ENCODE measurements around the gene MEMO1.
"Not testable (repeated sequence)": the region's sequence is repeated elsewhere in the genome, so short reads cannot be mapped to it uniquely, and the experiment has no call there.

Gene MEMO1

DNA sequence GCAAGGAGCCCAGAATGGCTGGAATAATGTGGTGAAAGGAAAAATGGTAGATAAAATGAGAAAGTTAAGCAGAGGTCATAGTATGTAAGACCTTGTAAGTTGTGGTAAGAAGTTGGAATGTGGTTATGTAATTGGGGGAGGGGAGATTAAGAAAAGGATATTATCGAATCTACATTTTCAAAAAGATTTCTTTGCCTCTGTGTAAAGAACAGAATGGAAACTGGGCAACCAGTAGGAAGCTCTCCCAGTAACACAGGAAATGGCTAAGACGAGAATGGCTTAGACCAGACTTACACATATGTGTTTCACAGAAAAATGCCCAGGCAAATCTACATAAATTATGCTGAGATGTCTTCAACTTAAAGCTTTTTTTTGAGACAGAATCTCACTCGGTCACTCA, 13.2 kb downstream of the MEMO1 start:
- DNase-seq = no peak

DNA sequence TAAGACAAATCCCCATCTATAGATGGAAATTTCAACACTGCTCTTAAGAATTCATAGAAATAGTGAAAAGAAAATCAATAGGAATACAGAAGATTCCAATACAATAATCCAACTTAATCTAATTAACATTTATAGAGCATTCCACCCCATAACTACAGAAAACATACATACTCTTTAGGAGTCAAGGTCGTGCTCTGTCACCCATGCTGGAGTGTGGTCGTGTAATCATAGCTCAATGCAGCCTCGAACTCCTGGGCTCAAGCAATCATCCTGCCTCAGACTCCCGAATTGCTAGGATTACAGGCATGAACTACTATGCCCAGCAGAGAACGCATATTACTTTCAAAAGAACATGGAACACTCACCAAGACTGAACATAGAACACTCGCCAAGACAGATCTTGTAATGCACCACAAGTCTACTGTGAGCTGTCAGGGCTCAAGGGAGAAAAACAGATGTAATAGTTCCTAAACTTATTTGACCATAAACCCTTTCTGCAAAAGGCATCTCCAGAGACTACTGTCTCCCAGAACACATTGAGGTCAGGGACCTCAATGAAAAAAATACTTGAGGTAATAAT, 14.1 kb downstream of the MEMO1 start:
- no peak for DNase-seq

DNA sequence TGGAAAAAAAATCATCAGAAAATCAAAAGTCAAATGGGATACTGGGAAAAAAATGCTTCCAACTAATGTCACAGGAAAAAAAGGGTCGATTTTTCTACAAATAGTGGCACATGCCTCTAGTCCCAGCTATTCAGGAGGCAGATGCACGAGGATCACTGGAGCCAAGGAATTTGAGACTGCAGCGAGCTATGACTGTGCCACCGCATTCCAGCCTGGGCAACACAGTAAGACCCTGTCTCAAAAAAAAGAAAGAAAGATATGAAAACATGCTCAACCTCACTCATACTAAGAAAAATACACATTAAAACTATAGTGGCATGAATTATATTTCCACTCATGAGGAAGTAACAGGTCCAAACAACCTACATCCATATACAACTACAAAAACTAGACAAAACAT, 17.9 kb downstream of the MEMO1 start:
- no peak for DNase-seq

DNA sequence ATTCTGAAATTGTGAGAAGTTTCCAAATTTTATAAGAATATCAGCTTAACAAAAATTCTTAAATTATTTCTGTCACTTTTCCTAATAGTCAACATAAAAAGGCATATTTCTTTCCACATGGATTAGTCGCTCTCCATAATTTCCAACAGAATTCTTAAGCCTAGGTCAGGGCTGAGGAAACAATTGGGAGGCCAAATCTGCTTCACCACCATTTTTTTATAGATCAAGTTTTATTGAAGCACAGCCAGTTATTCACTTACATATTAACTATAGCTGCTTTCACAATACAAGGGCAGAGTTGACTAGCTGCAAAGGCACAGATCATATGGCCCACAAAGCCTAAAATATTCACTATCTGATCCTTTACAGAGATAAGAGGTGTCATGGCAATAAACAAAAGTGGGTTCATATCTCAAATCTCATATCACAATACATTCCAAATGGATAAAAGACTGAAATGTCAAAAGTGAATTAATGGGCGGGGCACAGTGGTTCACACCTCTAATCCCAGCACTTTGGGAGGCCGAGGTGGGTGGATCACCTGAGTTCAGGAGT, 18.7 kb downstream of the MEMO1 start:
- DNase-seq = no peak

DNA sequence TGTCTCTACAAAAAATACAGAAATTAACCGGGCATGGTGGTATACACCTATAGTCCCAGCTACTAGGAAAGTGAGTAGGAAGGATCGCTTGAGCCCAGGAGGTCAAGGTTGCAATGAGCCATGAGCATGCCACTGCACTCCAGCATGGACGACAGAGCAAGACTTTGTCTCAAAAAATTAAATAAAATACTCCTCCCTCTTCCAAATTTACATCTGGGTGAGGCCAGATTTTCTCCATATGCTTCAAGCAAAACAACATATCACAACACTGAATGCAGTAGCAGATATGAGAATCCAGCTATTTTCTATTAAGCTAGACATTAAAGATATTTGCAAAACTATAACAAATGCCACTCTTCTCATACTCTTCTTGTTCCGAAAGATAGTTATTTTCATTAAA, 20.9 kb downstream of the MEMO1 start:
- DNase-seq = no peak

DNA sequence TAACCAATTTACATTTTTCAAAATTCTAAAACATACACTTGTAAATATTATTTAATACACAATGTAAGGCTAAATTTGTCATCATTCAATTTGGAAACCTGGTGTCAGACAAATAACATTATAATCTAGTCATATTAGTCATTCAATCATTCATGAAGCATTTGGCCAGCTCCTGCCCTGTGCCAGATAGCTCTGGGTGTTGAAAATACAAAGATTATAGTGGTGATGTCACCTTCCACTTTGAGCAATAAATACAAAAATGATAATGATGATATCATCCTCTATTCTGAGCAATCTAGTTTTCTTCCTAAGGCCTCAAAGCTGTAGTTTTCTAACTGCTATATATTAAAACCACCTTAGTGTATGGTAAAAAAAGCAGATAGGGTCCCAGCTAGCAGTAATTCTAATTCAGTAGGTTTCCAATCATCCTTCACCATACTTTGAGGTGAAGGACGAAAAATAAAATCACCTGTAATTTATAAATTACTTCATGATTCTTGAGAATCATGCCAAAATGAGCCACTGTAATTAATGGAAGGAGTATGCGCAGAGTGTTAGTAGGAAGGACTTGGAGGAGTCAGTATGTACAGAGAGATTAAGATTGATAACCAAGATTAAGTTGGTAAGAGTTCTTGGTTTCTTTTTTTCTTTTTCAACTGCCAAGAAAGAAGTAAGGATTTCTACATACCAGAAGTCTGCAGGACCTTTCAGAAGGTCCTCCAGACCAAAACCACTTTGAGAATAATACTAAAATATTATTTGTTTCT, 23.2 kb downstream of the MEMO1 start:
- DNase-seq = no peak

DNA sequence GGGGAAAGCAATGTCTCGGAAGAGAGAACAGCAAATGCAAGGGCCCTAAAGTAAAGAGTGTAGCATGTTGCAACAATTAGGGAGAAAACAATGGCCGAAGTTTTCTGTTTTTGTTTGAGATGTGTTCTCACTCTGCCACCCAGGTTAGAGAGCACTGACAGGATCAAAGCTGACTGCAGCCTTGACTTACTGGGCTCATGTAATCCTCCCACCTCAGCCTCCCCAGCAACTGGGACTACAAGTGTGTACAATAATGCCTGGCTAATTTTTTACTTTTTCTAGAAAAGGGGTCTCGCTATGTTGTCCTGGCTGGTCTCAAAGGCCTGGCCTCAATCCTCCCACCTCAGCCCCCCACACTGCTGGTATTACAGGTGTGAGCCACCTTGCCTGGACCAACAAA, 23.9 kb downstream of the MEMO1 start:
- DNase-seq = no peak

DNA sequence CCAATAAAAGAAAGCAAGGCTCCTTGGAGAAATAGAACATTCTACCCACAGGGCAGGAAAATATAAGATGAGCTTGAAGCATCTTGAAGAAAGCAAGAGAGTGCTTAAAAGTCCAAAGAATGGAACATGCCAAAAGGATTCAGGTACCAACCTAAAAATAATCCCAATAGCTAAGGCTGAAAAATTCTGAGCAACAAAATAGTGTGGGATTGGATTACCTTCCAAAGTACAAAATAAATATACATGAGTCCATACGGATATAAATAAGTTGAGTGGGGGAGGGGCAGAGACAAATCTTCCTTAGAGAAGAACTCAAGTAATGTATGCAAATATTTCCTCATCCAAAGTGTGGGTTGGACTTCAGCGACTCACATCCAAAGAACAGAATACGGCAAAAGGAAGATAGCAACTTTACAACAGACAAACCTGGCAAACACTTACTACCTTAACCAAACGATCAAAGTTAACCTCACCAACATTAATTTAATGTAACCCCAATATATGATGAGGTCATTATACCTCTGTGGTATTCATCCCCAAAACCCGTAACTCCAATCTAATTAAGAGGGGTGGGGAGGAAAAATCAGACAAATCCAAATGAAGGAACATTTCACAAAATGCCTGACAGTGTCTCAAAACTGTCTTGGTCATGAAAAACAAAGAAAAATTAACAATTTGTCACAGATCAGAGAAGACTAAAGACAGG, 26.9 kb downstream of the MEMO1 start:
- DNase-seq = no peak

DNA sequence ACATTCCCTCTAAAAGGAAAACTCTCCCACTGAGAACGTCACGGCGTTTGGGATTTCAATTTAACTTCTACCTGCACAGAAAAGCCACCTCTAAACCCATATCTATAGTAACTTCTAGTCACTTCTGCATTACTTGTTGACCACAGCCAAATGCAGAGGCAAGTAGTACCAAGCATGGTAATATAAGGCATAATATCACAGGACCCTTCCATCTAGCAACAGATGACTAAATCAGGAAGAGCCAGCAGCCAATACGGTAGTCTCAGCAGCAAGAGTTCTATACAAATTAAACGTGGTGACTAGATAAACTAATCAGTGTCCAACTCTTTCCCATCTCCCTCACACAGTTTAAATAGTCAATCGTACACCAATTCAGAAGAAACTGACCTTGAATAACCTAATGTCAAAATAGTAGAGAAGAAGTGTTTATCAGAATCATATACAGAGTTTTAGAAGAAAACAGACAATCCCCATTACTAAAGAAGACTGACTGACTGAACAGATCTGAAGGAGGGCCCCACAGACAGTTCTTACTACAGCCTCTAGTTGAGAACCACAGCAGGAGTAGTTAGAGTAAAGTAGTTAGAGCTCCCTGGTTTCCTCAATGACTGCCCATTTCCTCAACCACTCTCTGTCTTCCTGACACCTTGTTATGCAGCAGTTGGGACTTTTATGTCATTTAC, 30.0 kb downstream of the MEMO1 start:
- peak in 1 of 2 experiments; percentile 76 for DNase-seq

DNA sequence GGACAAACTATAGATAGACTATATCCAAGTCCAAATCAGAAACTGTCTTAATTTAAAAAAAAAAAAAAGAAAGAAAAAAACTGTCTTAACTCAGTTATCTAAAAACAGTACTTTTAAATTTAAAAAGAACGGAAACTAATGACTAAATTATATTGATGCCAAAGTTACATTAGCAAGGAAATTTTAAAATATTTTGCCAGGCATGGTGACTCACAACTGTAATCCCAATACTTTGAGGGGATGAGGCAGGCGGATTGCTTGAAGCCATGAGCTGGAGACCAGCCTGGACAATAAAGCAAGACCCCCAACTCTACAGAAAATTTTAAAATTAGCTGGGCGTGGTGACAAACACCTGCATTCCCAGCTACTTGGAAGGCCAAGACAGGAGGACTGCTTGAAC, 30.9 kb downstream of the MEMO1 start:
- DNase-seq = no peak

DNA sequence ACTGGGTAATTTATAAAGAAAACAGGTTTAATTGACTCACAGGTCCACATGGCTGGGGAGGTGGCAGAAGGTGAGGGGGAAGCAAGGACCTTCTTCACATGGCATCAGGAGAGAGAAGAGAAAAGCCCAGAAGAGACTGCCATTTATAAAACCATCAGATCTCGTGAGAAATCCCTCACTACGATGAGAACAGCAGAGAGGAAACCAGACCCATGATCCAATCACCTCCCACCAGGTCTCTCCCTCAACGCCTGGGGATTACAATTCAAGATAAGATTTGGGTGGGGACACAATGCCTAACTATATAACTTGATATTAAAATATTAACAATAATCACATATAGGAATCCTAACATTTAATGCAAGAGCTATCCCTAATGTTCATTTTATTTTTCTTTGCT, 31.8 kb downstream of the MEMO1 start:
- no peak for DNase-seq

DNA sequence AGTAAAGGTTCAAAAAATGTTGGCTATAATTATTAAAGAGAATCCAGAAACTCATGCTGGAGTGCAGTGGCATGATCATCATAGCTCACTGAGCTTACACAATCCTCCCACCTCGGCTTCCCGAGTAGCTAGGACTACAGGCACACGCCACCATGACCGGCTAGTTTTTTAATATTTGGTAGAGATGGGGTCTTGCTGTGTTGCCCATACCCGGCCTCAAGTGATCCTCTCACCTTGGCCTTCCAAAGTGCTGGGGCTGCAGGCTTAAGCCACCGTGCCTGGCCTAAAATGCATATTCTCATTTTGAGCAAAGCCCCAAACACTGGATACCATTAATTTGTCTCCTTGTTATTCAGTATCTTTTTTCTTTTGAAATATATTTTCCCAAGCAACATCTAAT, 32.4 kb downstream of the MEMO1 start:
- no peak for DNase-seq

DNA sequence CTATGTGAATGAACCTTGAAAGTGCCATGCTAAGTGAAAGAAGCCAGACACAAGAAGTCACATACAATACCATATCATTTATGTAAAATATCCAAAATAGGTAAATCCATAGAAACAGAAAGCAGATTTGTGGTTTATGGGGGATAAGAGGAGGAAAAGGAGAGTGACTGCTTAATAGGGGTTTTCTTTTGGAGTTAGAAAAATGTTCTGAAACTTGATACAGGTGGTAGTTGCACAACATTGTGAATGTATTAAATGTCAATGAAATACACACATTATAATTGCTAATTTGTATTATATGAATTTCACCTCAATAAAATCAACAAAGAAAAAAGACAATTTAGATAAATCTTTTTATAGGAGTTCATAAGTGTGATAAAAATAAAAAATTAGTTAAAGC, 37.1 kb downstream of the MEMO1 start:
- DNase-seq = no peak

DNA sequence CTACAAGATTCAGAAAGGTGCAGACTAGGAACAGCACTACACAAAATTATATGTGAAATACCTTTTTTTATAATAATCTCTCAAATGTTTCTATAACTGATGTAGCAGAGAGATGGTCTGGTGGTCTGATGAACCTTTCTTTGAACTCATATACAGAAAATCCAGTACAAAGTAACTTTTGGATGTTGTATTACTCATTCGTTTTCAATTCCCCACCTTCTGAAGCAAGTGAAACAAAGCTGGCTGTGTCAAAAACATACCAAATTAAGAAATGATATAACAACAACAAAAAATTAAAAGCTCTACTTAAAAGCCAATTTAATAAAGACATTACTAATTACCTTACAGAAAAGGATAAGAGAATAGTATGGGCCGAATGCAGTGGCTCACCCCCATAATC, 38.7 kb downstream of the MEMO1 start:
- no peak for DNase-seq

DNA sequence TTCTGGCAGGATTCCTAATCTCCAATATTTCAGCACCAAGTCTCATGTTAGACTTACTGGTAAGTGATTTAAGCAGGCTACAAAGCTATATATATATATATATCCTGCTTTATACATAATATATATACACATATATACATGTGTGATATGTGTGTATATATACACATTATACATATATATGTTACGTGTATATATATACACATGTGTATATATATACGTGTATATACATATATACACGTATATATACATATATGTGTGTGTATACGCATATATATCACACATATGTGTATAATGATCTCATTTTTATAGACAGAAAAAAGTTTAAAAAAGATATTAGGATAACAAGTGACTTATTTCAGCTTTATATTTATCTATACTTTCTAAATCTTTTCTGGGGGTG, 41.6 kb downstream of the MEMO1 start:
- no peak for DNase-seq

DNA sequence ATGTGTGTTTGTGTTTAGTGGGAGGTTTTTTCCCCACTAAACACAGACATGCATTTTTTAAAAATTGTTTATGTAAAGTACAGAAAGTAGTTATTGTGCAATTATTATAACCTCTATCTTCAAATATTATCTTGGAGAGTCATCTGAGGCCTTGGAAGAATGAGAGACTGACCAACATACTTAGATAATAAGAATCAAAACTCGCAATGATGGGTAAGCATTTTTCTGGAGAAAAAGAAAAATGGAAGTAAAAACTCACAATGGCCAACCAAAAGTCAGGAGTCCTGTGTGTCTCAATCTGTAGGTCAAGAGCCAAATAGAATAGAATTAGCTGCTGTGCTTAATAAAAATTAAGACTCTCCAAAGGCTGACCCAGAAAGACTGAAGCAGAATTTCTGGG, 43.0 kb downstream of the MEMO1 start:
- no peak for DNase-seq

DNA sequence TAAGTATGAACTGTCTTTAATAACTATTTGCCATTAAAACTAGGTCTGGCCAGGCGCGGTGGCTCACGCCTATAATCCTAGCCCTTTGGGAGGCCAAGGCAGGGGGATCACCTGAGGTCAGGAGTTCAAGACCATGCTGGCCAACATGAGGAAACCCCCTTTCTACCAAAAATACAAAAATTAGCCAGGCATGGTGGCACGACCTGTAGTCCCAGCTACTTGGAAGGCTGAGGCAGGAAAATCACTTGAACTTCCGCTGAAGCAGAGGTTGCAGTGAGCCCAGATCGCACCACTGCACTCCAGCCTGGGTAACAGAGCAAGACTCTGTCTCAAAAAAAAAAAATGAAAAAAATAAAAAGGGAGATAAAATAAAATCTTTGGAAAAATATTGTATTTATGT, 44.4 kb downstream of the MEMO1 start:
- DNase-seq = not testable (repeated sequence)

DNA sequence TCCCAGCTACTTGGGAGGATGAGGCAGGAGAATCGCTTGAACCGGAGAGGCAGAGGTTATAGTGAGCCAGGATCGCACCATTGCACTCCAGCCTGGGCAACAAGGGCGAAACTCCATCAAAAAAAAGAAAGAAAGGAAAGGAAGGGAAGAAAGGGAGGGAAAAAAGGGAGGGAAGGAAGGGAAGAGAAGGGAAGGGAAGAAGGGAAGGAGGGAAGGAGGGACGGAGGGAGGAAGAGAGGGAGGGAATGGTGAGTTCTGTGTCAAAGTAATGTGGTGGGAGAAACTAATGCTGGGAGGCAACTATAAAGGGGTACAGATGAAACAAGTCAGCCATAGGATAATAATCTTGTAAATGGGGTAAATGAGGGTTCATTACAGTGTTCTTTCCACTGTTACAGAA, 45.7 kb downstream of the MEMO1 start:
- no peak for DNase-seq

DNA sequence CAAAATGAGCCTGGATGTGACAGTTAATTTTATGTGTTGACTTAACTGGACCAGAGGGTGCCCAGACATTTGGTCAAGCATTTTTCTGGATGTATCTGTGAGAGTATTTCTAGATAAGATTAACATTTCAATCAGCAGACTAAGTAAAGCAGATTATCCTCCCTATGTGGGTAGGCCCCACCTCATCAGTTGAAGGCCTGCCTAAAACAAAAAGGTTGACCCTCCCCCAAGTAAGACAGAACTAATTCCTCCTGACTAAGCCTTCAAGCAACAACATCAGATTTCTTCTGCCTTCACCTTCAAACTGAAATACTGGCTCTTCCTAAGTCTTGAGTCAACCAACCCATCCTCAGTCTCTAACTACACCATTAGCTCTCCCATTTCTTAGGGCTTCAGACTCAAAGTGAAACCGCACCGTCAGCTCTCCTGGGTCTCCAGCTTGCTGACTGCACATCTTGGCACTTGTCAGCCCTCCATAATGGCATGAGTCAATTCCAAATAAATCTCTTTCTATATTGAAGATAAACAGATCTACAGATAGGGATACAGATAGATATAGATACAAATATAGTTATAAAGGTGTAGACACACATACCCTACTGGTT, 47.9 kb downstream of the MEMO1 start:
- DNase-seq = no peak

DNA sequence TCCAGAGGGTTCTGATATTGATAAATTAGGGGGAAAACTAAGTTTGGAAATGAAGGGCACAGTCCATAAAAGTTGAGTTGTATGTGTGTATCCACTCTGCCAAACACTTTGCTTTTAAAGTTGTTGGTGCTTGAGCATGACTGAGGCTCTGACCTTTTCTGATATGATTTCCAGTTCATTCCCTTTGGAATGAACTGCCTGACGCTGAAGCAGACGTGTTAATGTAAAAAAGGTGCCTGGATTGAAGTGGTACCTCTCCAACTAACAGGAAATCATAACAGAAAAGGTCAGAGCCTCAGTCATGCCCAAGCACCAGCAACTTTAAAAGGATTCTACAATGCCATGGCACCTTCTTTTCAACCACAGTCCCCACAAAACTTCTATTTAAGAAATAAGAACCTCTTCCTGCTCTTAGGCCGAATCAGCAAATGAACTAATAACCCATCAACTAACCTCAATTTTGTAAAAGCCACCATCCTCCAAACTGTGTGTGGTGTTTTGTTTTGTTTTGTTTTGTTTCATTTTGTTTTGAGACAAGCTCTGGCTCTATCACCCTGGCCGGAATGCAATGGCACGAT, 52.6 kb downstream of the MEMO1 start:
- no peak for DNase-seq

DNA sequence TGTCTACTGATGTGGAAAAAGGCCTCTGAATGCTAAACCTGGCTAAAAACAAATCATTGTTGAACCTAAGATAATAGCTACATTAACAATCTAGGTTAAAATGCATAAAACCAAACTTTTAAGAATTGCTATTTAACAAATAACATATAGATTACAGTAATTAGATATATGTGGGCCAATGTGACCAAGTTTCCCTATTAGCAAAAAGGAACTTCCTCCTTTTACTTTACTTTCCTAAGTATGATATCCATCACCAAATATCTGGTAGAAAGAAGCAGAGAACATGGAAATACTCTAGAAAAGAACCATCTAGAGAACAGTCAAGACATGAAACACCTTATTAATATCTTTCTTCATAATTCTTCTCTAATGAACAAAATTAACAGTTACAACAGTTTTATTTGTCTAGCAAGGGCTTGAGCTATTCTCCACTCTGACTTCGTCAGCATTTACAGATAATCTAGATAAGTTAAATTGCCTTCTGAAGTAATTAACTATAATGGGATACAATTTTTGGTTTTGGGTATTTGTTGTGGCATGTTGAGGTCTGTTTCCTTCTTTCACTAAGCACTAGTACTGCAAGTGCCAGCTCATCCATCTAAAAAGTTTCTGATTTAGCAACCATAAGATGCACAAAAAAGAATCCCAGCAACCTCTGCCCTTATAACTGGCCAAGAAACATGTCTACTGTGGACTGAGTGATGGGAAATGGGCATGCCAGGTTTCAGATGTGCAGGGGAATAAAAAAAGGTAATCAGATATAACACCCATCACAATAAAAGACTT, 53.3 kb downstream of the MEMO1 start:
- DNase-seq = no peak

DNA sequence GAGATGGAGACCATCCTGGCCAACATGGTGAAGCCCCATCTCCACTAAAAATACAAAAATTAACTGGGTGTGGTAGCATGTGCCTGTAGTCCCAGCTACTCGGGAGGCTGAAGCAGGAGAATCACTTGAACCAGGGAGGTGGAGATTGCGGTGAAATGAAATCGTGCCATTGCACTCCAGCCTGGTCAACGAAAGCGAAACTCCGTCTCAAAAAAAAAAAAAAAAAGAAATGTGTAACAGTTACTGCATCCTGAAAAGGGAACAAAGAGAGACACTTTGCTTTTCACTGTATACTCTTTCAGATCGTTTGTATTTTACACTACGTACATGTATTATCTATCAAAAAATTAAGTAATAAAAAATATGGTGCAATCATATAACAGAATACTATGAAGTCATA, 53.9 kb downstream of the MEMO1 start:
- not testable (repeated sequence) for DNase-seq

All from SW 1271 (cell line).